HG02973 (cell line): ENCODE data around the gene NAV2.
"Not testable (repeated sequence)": the region's sequence is repeated elsewhere in the genome, so short reads cannot be mapped to it uniquely, and the experiment has no call there.

Experiments
- ATAC-seq: cut with Tn5 transposase; IDR thresholded peaks from one replicate; pipeline ENCODE4 v1.9.1; 2021; ENCODE audit warnings: moderate library complexity; ENCODE audit not compliant: unreplicated experiment

Gene NAV2

DNA sequence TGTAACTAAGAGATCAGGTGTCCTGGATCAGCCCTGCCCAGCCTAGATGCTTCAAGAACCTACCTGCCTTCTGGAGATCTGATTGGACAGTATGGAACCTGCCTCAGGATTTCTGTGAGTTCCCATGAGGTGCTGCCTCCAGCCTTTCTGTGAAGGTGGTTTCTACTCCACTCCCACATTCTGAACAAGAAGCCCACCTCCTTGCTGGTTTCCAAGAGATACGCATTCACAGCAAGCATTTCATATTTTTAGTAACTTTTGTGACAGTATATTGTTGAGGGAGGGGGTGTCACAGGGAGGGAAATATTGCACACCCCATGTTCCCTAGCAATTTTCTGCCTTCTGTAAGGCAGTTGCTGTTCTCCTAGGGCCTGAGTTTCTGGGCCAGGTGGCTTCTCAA is 204.4 kb downstream of the NAV2 start:
- no peak for ATAC-seq

DNA sequence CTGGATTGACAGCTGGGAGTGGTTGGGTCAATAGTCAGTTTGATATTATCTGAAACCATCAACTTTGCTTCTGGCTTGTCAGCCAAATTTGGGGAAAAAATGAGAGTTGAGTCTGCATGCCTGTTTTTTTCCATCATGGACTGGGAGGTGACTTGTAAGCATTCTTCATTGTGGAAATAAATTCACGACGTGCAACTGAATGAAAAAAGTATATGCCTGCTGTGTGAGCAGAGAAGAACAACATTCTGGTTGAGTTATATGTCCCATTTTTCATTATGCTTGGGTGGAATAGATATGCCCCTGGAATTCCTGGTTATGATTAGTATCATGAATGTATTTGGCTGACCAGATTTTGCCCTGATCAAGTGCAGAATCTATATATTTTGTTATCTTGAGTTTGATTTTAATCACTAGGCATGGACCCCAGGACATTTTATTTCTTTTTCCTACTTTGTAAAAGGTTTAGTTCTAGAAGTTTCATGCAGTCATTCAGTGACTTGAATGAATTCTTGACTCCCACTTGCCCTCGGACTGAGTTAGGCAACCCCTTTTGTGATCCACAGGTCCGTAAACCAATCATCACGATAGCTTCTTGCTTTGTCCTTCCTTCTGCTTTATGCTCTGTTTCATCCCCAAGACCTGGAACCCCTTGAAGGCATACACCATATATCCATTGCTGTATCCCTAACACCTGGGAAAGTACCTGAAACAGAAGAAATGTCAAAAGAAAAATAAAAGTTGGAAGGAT is 205.8 kb downstream of the NAV2 start:
- no peak for ATAC-seq

DNA sequence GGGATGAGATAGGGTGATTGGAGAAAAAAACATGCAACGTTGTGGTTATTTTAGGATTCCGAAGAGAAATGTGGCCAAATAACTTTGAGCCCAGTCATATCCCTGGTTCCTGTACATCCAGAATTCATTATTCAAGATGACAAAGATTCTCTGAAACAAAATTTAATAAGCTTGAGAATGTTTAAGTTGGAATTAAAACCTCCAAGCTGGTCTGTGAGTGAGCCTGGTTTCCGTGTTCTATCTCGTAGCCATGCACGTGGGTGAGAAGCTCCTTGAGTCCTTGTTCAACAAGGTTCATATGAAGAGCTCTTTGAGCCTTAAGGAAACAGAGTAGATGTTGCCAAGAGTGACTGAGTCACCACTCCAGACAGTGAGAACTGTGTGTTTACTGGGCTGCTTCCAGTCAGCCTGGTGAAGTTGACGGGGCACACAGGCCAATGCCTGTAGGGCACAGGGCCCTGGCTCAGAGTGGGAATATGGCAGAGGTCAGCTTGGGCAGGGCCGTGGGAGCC is 206.5 kb downstream of the NAV2 start:
- no peak for ATAC-seq

DNA sequence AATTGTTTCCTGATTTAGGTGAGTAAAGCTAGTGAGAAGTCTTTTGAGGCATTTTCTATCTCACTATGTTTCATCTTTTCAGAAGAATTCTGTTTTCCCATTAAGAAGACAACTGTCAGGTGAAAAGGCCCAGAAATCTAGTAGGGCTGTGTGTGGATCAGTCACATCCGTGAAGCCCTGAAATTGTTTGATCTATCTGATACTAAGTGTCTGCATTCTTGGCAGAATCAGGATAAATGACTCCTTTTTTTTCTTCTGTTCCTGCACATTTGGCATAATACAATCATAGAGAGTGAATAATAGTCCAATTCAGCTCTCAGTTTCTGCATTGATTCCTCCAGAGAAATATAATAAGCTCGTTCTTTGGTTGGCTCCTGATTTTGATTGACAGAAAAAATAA is 208.3 kb downstream of the NAV2 start:
- ATAC-seq = no peak

DNA sequence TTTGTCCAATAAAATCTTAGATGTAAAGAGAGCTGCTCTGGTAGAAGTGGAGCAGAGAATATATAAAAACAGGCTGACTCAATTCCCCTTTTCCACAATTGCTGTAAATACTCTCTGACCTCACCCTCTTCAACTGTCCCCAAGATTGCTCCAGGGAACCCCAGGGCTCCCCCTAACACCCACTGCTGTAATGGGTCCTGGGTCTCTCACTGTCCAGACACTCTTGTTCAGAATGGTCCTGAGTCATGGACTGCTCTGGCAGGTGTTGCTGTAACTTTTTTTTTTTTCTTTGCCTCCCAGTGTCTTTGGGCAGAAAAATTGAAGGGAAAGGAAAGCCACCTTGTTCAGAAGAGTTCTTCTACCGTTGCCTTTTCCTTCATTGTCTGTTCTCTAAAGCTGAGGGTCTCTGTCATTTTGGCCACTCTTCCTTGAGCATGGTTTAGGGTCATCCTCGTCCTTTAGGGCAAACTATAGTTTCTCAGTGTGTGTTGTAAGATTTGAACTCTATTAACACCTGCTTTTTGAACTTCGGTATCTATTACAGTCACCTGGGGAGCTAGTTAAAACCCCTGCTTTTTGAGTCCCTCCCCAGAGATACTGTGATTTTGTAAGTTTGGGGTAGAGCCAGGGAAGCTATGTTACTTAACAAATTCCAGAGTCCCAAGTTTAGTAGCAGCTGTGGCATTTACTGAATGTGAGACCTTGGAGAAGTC is 209.5 kb downstream of the NAV2 start:
- ATAC-seq = no peak

DNA sequence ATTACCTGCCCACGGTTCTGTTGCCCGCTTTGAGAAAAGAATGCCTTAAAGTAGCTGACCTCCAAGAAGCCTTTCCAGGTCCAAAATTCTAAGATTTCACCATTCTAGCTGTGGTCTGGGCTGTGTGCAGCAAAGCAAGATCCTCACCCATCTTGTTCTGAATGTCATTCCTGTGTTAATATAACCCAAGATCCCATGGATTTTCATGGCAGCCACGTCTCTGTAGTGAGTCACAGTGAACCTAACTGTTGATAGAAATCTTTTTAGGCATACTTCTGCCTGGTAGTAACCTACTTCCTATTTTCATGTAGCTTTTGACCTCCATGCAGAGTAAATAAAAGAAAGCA is 210.0 kb downstream of the NAV2 start:
- ATAC-seq = no peak

DNA sequence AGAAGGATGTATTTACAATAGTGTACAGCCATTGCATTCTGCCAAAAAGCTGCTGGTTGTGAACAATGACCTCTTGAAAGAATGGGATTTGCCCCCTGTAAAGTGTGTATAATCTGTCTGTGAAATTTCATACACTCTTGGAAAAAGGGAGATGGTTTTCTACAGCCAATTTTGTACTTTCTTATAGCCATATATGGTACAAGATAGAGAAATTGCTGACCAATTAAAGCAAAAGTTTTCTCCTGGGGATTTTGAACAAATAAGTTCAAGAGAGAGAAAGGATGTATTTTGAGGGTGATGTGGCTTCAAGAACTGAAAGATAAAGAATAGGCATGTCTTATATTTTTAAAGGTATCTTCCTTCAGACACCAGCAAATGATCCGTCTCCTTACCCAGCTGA is 211.0 kb downstream of the NAV2 start:
- no peak for ATAC-seq

DNA sequence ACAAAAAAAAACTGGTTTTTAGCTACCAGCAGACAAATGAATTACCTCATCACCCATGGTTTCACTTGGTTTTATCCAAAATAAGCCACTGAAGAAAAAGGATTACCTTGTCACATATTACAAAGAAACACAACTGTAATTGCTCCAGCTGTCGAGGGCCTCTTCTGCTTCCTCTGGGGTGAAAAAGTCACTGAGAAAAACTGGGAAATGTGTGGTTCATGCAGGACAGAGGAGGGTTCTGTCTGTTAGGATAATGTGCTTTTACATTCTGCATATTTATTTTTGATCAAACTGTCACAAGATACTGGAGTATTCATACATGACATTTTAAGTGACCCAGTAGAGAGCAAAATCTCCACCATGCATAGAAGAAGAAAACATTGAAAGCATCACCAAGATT is 211.7 kb downstream of the NAV2 start:
- ATAC-seq = no peak

DNA sequence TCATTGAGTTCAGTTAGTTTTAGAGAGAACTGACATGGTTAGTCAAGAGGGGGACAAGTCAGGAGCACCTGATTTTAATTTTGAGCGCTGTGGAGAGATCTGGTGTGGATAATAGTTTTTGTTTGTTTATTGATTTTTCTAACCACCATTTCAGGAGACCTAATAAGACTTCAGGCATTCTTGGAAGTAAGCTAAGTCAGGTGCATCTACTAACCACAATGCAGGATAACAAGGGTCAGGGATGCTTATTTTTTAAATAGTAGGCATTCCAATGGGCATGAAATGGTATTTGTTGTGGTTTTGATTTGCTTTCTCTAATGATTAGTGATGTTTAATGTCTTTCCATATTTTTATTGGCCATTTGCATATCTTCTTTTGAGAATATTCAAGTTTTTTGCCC is 212.1 kb downstream of the NAV2 start:
- no peak for ATAC-seq

DNA sequence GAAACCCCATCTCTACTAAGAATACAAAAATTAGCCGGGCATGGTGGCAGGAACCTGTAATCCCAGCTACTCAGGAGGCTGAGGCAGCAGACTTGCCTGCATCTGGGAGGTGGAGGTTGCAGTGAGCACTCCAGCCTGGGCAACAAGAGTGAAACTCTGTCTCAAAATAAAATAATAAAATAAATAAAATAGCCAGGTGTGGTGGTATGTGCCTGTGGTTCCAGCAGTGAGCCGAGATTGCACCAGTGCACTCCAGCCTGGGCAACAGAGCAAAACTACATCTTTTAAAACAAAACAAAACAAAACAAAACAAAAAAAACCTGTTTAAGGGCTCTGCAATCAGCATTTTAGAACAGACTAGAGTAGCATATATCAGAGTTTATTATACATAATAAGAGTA is 214.8 kb downstream of the NAV2 start:
- not testable (repeated sequence) for ATAC-seq

DNA sequence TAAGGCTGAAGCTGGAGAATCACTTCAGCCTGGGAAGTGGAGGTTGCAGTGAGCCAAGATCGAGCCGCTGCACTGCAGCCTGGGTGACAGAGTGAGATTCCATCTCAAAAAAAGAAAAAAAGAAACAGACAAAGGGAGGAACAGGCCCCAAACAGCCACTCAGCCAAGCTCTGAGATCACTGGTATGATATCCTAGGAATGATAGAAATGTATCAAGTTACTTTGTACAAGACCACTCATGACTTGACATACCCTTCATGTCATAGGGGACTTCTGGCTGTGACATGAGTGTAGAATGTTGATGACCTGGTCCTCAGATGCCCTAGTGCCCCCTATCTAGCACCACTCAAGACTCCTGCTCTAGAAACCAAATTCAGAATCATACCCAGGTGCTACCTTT is 216.5 kb downstream of the NAV2 start:
- no peak for ATAC-seq

DNA sequence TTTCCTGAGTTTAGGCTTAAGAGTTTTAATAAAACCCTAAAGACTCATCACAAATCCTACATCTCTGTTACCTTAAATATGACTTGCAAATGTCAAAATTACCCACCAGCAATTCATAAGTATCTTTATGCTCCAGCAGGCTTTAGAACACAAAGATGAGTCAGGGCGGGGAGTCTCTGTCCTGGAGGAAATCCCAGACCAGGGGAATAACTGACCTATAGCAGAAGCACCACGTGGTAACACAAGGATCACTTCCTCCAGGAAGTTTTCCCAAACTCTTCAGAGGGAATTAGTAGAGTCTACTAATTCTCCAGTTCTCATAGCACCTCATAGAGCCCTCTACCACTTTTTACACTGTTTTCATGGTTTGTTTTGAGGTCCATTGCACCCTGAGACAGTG is 217.0 kb downstream of the NAV2 start:
- ATAC-seq = no peak

DNA sequence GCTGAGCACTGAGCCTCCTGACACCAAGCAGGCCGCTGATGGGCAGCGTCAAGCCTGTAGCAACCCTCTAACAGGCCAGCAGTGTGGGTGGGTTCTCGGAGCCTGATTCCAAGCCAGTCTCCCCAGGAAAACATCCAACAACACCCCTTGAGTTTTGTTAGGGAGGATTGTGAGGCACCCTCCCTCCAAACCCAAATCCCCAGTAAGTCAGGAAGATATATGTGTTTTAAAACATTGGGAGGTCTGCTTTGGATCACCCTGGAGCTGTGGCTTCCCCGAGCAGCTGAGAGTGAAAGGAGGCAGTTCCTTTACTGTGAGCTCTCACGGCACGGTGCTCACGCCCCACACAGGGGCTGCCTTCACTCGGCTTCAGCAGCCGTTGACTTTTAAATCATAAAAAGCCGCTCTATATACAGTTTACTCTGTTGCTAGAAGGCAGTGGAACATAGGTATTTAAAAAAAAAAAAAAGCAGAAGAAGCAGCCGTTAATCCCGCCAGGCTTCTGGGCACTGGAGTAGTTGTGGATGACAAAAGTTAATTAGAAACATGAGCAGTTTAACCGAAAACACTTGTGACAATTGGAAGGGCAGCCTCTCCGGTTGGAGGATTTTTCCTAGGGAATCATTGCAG is 218.6 kb downstream of the NAV2 start:
- ATAC-seq = no peak

DNA sequence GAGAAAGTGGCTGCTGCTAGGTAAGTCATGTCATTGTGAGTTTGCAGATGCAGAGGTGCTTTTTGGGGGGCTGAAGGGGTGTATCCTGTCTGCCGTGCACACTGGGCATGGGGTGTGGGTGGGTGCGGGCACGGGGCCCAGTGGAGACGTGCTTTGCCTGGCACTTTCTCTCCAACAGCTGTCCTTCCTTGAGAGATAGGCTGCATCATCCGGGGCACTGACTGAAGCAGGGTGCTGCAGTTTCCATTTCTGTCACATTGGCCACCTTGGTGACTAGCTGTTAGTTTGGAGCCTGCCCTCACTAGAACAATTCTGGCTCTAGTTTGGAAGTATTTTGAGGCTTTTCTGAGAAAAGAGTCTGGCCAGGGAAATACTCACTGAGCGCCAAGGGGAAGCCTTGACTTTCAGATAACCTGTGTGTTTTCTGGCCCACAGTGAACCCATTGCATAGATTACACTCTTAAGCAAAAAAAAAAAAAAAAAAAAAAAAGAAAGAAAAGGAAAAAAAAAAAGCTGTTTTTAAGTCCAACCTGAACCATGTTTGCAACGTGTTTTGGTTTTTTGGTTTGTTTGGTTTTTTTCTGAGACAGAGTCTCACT is 219.2 kb downstream of the NAV2 start:
- no peak for ATAC-seq

DNA sequence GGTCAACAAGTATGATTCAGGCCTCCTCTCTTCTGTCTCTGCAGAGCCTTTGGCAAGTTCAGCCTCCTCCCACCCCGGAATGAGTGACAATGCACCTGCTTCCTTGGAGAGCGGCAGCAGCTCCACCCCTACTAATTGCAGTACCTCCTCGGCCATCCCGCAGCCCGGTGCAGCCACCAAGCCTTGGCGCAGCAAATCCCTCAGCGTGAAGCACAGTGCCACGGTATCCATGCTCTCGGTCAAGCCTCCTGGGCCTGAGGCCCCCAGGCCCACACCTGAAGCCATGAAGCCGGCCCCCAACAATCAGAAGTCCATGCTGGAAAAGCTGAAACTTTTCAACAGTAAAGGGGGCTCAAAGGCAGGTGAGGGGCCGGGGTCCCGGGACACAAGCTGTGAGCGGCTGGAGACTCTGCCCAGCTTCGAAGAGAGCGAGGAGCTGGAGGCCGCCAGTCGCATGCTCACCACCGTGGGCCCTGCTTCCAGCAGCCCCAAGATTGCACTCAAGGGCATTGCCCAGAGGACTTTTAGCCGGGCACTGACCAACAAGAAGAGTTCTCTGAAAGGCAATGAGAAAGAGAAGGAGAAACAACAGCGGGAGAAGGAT is 220.6 kb downstream of the NAV2 start:
- ATAC-seq = no peak

DNA sequence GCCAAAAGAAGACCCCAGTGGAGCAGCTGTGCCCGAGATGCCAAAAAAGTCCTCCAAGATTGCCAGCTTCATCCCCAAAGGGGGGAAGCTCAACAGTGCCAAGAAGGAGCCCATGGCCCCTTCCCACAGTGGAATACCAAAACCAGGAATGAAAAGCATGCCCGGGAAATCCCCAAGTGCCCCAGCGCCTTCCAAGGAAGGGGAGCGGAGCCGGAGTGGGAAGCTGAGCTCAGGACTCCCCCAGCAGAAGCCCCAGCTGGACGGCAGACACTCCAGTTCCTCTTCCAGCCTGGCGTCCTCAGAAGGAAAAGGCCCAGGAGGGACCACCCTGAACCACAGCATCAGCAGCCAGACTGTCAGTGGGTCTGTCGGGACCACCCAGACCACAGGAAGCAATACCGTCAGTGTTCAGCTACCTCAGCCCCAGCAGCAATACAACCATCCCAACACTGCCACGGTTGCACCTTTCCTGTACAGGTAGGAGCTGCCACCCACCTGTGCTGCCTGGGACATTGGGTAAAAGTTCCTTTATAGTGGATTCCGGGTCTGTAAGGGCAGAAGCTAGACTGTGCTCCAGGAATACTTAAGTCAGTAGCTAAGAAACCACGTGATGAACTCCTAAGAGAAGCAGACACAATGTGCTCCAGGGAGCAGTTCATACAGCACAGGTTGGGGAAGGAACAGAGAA is 221.3 kb downstream of the NAV2 start:
- ATAC-seq = no peak

DNA sequence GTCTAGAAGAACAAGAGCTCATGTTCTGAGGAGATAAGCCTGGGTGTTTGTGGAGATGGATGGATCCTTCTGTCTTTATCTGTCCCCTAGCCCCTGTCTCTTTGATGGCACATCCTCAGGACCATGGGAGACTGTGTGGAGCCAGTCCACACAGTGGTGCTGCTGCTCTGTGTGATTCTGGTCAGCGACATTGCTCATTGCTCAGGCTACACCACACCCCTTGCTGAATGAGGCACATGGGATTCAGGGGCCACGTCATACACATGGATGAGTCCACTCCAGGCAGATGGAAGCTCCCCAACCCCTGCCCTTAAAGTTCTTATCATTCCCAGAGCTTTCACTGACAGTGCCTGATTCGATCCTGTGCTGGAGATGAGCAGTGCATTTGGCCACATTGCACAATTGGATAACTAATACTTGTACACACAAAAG is 222.2 kb downstream of the NAV2 start:
- ATAC-seq = no peak

DNA sequence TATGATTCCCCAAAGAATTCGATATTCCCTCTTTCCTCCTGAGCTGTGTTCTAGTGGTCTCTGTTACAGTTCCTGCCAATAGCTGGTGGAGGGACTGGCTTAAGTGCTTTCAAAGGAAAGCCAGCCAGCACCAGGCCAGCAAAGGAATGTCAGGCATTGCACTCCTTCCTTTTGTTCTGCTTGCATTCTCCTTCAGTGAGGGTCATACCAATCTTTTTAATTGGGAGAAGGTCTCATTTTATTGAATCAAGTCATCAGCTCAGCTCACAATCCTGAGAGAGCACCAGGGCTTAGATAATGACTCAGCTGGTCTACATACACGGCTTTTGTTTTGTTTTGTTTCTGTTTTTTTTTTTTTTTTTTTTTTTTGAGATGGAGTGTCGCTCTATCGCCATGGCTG is 222.9 kb downstream of the NAV2 start:
- ATAC-seq = no peak

DNA sequence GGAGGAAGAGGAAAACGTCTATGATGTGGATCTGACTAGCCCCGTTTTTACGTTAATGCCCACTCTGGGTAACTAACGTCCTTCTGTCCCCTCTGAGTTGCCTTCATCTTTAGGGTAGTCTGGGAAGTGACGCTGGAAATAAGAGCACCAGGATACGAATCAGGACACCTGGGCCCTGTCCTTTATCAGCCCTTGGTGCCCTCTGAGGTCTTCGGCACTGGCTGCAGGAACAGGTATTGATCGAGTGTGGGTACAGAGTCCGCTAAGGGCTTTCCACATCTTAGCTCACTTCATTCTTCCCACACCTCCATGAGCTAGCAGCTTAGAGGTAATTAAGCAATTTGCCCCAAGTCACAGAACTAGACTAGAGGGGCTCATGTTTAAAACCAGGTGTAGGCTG is 223.8 kb downstream of the NAV2 start:
- ATAC-seq = no peak

DNA sequence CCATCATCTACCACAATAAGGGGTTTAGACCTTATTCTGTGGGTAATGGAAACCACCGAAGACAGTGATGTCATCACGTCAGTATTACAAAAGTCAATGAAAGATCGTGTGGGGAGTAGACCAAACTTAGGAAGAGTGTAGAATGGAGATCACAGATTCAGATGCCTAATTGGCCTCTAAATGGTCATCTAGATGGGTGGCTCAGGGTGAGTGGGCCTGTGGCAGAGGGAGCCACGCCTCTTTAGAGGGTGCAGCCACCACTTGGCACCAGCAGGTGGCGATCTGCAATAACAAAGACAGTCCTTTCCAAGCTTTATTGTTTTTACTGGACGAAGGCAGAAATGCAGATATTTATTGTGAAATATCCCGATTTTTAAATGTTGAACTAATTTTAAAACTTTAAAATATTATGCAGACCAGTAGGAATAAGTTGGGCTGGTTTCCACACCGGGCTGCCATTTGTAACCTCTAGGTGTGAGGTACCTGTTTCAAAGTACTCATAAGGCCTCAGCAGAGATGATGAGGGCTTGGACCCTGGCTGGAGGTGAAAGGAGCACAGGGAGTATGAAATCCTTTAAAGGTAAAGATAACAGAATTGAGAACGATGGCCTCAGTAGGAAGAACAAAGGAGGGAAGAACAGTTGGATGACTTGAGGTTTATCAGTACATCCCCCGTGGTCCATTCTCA is 225.7 kb downstream of the NAV2 start:
- peak; percentile 64 for ATAC-seq
